Fibroblast of lung (primary cell): ENCODE results near the gene IFNL1.

Experiments used
- EZH2 ChIP-seq: IDR thresholded peaks from 2 replicates; pipeline ENCODE4 v1.5.1; 2012; ENCODE audit warnings: low read length, control low read depth, mild to moderate bottlenecking; ENCODE audit errors: missing control alignments
- TF ChIP-seq, protein P1 (sequence below), 2 donors: IDR thresholded peaks in 1 of 2; conservative IDR thresholded peaks in 1 of 2; 1 replicate in 1 of 2; 2 replicates in 1 of 2; pipeline ENCODE4 v1.5.1; 2011 to 2012; ENCODE audit warnings: low read length in 2 of 2, control low read depth in 1 of 2, inconsistent platforms in 1 of 2, low read depth in 1 of 2, mild to moderate bottlenecking in 1 of 2

DNA sequence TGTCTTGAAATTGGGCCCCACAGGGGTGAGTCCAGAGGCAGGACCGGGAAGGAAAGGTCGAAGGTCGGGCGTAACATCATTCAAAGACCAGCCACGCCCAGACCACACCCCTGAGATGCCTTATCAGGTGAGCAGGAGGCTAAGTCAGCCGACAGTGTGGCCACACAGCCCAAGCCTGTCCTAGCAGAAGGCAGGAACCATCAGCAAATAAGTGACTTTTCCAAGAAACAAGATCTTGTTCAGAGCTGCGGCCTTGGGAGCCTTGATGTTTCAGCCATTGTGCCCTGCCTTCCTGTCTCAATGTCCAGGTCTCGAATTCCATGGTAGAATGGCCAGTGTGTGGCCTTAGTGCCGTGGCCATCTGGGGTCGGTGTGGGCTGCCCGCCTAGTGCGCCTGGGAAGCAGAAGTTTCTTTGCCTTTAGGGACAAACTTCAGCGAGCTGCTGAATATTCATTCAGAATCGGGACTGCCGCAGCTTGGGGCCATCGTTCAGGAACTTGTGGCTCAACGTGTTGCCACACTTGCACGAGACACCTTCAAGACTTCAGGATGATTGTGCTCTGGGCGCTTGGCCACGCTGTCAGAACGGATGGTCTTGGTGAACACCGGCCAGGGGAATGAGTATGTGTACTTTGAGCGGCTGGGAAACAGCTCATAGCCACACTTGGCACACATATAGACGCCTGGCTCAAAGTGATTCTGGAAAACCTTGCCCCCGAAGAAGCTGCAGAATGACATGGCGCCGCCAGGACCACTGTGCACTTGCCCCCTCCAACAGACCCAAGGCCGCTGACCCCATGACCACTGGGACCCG lies 41.5 kb upstream of the IFNL1 start:
- TF ChIP-seq, protein P1, sequence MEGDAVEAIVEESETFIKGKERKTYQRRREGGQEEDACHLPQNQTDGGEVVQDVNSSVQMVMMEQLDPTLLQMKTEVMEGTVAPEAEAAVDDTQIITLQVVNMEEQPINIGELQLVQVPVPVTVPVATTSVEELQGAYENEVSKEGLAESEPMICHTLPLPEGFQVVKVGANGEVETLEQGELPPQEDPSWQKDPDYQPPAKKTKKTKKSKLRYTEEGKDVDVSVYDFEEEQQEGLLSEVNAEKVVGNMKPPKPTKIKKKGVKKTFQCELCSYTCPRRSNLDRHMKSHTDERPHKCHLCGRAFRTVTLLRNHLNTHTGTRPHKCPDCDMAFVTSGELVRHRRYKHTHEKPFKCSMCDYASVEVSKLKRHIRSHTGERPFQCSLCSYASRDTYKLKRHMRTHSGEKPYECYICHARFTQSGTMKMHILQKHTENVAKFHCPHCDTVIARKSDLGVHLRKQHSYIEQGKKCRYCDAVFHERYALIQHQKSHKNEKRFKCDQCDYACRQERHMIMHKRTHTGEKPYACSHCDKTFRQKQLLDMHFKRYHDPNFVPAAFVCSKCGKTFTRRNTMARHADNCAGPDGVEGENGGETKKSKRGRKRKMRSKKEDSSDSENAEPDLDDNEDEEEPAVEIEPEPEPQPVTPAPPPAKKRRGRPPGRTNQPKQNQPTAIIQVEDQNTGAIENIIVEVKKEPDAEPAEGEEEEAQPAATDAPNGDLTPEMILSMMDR (conservative IDR thresholded peaks at IDR 0.05 in 1 of 2, IDR thresholded peaks at IDR 0.05 in 1 of 2; ENCODE audit: low read depth in 1 of 2, low read length in 2 of 2) = no peak
- TF ChIP-seq EZH2 = no peak
